Endometrial microvascular endothelial cells (primary cell): ENCODE data around the gene CAPN2. TPM values are rescaled to one million over a fixed set of nuclear protein-coding genes. Genes with fewer than 3 reads are reported as not detected.

Experiments
- in situ Hi-C: cut with HindIII; loops from 2 replicates; pipeline ENCODE4 v1.10.0; 2017; ENCODE audit warnings: low sequenced_read_pairs, low pct_unique_long_range_greater_than_20kb; ENCODE audit errors: inconsistent ontology term
- total RNA-seq: library from RNA; depleted of rRNA; stranded (reverse); fragments of >200 nt; gene quantifications from one replicate; pipeline ENCODE4 v1.2.3, GENCODE V29; 2015; ENCODE audit errors: inconsistent ontology term

CAPN2 gene
- total RNA-seq, 1 donor from 2014 or later, result 259 TPM

DNA sequence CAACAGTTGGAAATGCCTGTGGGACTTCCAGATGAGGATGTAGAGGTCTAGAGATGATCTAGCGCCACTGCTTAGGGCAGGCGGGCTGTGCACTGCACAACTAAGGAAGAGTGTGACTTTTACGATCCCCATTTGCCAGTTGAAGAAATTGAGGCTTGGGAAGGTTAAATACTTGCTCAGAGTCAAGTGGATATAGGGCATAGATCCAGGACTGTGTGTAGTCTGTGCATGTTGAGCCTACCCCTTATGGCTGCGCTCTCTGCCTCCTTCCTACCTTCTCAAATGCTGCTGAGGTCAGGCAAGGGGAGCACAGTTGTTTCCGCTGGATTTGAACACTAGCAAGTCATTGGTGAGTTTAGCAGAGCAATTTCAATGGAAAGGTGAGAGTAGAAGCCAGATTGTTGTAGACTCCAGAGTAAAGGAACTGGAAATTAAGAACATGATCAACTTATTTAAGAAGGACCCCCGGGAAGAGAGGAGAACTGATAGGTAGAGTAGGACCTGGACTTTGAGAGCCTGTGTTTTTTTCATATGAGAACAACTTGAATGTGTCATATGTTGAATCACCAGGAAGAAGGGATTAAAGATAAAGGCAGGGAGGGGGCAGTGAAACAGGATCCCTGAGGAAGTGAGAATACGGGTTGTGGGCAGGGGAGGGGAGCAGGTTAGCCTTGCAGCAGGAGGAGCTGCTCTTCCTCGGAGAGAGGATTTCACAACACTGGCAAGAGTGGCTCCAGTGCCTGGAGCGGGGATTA lies 2.7 kb downstream of the CAPN2 start:
- in situ Hi-C loops, result no loop called here

- in situ Hi-C loops, result no loop called here
Observed at GRCh38 chr1:223715604-223716172, 3.3 kb downstream of the CAPN2 start.

DNA sequence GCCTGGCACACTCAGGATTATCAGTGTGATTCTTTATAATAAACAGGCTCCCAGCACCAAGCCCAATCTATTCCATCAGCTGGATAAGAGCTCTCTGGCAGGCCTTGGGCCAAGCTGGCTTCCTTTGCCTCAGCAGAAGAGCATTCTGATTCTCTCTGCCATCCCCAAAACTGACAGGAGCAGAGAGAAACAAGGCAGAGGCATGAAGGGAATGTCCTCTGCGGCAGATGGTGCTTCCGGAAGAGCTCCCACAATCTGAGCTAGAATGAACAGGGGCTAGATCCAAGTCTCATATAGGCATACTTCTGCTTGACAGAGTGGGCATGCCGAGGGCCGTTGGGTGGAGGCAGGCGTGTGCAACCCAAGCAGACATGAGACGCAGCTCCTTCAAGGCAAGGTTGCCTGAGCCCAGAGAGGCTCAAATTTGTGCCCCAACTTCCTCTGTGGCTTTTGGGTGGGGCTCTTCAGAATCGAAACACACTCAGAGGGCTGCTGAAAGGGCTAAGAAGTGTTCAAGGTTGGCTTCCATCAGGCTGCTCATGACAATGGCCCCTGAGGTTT lies 4.0 kb downstream of the CAPN2 start:
- in situ Hi-C loops, result no loop called here

GRCh38 chr1:223717123-223717522 lies 4.8 kb downstream of the CAPN2 start:
- in situ Hi-C loops, result no loop called here

DNA sequence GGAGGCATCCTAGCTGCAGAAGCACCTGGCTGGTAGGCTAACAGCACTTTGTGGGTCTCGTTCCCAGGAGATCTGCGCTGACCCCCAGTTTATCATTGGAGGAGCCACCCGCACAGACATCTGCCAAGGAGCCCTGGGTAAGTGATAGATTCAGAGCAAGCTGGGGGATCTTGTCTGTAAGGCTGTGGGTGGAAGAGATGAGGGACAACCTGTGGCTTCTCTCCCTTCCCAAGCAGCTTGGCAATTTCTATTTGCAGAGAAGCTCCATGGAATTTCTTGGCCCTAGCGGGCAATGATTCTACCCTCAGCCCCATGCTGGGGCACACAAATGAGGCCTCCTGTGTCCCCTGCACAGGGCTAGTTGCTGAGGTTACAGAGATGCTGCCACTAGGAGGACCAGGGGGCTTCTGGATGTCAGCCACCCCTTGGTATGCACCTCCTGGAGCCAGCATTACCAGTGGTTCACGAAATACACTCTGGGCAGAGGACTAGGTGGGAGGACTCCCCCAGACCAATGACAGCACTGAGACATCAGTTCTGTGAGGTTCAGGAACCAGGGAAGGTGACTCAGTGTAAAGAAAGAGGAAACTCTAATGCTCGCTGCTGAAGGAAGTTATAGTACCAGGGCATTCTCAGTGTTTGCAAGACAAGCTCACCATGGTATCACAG lies 5.5 kb downstream of the CAPN2 start:
- in situ Hi-C loops, result no loop called here

- in situ Hi-C loops, result no loop called here
Observed at GRCh38 chr1:223718850-223719249, 6.5 kb downstream of the CAPN2 start.

DNA sequence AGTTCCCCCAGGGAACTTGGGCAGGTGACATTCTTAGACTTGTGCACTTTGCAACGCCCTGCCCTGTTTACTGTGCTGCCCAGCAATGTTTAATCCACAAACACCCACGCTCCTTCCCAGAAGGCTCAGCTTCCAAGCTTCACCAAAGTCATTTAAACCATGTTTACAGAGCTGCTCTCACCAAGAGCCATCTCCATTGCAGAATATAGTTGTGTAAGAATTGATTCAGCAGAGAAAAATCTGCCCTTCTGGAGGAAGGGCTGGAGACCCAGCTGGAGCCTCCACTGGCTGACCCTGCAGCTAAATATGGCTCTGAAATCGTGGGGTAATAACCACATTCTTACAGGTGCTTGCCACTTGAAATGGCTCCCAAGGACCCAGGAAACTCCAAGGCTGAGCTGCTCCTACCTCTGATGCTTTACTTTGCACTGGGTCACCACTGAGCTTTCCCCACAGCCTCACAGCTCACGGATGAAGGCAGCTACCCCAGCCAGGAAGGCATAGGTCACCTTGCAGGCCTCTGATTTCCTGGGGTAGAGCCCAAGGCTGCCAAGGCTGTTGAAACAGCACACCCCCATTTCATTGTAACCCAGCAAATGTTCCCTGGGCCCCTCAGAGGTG lies 8.7 kb downstream of the CAPN2 start:
- in situ Hi-C loops, result no loop called here

GRCh38 chr1:223721658-223722607 lies 9.6 kb downstream of the CAPN2 start:
- in situ Hi-C loops, result no loop called here

GRCh38 chr1:223723351-223723904 lies 11.1 kb downstream of the CAPN2 start:
- in situ Hi-C loops, result no loop called here

DNA sequence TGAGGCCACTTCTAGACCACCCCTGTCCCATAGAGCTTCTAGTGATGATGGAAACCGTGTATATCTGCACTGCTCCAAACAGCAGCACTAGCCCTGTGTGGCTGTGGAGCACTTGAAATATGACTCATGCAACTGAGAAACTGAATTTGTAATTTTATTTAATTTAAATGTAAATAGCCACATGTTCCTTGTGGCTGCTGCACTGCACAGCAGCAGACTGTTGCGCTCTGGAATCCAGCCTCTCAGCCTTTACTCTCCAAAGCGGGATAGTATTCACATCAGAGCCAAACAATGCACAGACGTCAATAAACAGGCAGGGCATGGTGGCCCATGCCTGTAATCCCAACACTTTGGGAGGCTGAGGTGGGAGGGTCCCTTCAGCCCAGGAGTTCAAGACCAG lies 12.0 kb downstream of the CAPN2 start:
- in situ Hi-C loops, result no loop called here

- in situ Hi-C loops, result no loop called here
Observed at GRCh38 chr1:223725578-223725977, 13.2 kb downstream of the CAPN2 start.

DNA sequence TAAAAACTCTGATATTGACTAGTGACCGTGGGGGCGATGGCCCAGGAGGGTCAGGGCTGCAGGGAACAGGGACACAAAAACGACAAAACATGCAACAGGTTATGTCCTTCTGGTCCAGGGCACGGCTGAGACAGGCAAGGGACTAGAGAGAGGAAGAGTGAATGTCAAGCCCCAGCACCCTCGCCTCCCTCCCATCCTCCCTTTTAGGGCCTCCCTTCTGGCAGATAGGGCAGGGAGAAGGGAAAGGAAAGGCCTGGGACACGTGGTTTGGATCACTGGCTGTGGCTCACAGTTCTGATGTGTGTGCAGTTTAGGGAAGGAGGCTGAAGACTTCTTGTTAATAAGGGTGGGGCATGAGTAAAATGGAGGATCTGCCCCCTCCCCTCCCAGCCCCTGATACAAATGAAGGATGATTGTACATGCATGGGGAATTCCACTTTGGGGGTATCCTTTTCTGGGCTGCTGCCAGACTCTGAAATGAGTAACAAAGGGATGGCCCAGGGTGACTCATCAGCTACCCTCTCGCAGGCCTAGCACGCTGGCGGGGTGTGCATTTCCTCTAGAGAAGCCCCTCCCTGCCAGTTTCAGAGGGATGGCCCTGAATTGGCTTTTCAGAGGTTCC lies 14.2 kb downstream of the CAPN2 start:
- in situ Hi-C loops, result no loop called here

GRCh38 chr1:223727541-223727940 lies 15.2 kb downstream of the CAPN2 start:
- in situ Hi-C loops, result no loop called here

- in situ Hi-C loops, result no loop called here
Observed at GRCh38 chr1:223729906-223730305, 17.6 kb downstream of the CAPN2 start.

DNA sequence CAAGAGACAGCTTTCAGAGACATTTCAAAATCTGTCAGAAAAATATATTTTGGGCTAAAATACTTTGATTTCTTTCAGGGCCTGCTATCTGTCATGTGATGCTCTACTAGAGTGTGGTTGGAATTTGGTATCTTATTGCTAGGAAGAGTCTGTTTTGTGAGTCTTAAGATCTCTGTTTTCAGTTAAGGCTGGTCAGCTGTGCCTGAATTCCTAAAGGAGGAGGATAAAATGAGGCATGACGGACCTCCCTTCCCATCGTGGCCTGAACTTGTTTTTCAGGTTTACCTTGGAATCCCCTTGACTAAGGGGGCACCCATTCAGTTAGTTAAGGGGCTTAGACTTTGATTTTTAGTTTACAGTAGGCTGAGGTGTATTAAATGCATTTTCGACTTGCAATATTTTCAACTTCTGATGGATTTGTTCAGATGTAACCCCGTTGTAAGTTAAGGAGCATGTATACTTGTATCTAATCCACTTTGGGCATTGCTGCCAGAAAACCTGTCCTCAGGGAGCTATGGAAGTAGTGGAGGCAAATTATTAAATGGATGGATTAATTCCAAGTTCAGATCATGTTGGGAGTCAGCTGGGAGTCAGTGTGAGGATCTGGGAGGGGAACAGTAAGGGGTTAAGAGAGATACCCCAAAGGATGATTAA lies 18.3 kb downstream of the CAPN2 start:
- in situ Hi-C loops, result no loop called here

GRCh38 chr1:223731133-223731770 lies 18.9 kb downstream of the CAPN2 start:
- in situ Hi-C loops, result no loop called here
